ENCODE data around the gene POTEG. TPM values are rescaled to one million over a fixed set of nuclear protein-coding genes. Genes with fewer than 3 reads are reported as not detected.
"Not testable (repeated sequence)": the region's sequence is repeated elsewhere in the genome, so short reads cannot be mapped to it uniquely, and the experiment has no call there.

POTEG gene
- total RNA-seq, 1 experiment from 2014 or later = not detected

DNA sequence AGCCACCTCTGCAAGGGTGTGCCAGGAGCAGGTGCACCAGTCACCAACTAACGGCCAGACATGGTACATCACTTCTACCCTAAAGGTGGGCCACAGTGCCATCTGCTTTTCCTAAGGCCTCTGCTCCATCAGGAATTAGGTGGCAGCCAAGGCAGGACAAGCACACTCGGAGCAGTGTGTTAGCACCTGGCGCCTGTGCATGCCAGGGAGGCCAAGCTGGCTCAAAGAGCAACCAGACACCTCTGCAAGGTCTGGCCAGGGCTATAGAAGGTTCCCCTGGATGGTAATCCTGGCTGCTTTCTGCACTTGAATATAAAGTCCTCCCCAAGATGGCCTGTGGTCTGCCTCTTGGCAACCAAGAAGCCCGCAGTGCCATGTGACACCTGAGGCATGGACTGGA lies 45.4 kb downstream of the POTEG start:
- H3K27me3 ChIP-seq (replicated peaks; ENCODE audit: insufficient read depth, low read depth, low read length, poor library complexity); CTCF ChIA-PET; intact Hi-C loops (cut with micrococcal nuclease; ENCODE audit: unreplicated experiment); H3K27ac ChIP-seq (ENCODE audit: low read depth, low read length, poor library complexity, severe bottlenecking); POLR2A ChIA-PET (ENCODE audit: low non-redundant PET); H3K36me3 ChIP-seq (ENCODE audit: insufficient read depth, low read length, poor library complexity, severe bottlenecking); DNase-seq (ENCODE audit: low spot score); H3K9me3 ChIP-seq (ENCODE audit: low read depth, low read length, poor library complexity, severe bottlenecking); H3K4me3 ChIP-seq (ENCODE audit: low read depth, low read length, poor library complexity, severe bottlenecking); H3K4me1 ChIP-seq (ENCODE audit: insufficient read depth, low read length, poor library complexity, severe bottlenecking); BruUV-seq (replicated peaks): not testable (repeated sequence)

DNA sequence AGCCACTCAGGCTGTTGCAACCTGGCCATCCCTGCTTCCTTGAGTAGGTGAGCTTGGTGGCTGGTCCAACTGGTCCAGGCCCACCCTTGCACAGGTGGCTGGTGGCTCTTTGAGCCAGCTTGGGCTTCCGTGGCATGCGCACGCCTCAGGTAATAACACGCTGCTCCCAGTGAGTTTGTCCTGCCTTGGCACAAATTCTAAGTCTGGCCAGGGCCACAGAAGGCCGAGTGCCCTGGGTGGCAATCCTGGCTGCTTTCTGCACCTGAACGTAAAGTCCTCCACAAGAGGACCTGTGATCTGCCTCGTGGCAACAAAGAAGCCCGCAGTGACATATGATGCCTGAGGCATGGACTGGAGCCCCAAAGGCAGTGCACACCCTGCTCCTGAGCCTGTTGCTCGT lies 47.1 kb downstream of the POTEG start:
- H3K4me3 ChIP-seq (ENCODE audit: low read depth, low read length, poor library complexity, severe bottlenecking); H3K27me3 ChIP-seq (replicated peaks; ENCODE audit: insufficient read depth, low read depth, low read length, poor library complexity); BruUV-seq (replicated peaks); H3K36me3 ChIP-seq (ENCODE audit: insufficient read depth, low read length, poor library complexity, severe bottlenecking); intact Hi-C loops (cut with micrococcal nuclease; ENCODE audit: unreplicated experiment); H3K27ac ChIP-seq (ENCODE audit: low read depth, low read length, poor library complexity, severe bottlenecking); POLR2A ChIA-PET (ENCODE audit: low non-redundant PET); DNase-seq (ENCODE audit: low spot score); H3K4me1 ChIP-seq (ENCODE audit: insufficient read depth, low read length, poor library complexity, severe bottlenecking); H3K9me3 ChIP-seq (ENCODE audit: low read depth, low read length, poor library complexity, severe bottlenecking); CTCF ChIA-PET: not testable (repeated sequence)

DNA sequence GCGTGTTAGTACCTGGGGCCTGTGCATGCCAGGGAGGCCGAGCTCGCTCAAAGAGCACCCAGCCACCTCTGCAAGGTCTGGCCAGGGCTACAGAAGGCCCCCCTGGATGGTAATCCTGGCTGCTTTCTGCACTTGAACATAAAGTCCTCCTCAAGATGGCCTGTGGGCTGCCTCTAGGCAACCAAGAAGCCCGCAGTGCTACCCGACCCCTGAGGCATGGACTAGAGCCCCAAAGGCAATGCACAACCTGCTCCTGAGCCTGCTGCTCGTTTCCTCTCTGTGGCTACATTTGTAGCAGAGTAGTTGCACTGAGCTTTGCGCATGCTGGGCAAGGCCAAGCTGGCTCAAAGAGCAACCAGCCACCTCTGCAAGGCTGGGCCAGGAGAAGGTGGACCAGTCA lies 47.8 kb downstream of the POTEG start:
- H3K36me3 ChIP-seq (ENCODE audit: insufficient read depth, low read length, poor library complexity, severe bottlenecking); DNase-seq (ENCODE audit: low spot score); BruUV-seq (replicated peaks); POLR2A ChIA-PET (ENCODE audit: low non-redundant PET); H3K4me3 ChIP-seq (ENCODE audit: low read depth, low read length, poor library complexity, severe bottlenecking); intact Hi-C loops (cut with micrococcal nuclease; ENCODE audit: unreplicated experiment); CTCF ChIA-PET; H3K27ac ChIP-seq (ENCODE audit: low read depth, low read length, poor library complexity, severe bottlenecking); H3K4me1 ChIP-seq (ENCODE audit: insufficient read depth, low read length, poor library complexity, severe bottlenecking); H3K9me3 ChIP-seq (ENCODE audit: low read depth, low read length, poor library complexity, severe bottlenecking); H3K27me3 ChIP-seq (replicated peaks; ENCODE audit: insufficient read depth, low read depth, low read length, poor library complexity): not testable (repeated sequence)

DNA sequence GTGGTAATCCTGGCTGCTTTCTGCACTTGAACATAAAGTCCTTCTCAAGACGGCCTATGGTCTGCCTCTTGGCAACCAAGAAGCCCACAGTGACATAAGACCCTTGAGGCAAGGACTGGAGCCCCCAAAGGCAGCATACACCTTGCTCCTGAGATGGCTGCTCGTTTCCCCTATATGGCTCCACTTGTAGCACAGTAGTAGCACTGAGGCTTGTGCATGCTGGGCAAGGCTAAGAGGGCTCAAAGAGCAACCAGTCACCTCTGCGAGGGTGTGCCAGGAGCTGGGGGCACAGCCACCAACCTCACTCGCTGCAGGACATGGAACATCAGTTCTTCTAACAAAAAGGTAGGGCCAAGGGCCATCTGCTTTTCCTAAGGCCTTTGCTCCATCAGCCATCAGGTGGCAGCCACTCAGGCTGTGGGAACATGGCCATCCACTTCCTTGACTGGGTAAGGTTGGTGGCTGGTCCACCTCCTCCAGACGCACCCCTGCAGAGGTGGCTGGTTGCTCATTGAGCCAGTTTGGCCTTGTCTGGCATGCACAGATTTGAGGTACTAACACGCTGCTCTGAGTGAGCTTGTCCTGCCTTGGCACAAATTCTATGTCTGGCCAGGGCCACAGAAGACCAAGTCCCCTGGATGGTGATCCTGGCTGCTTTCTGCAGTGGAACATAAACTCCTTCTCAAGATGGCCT lies 49.9 kb downstream of the POTEG start:
- H3K9me3 ChIP-seq (ENCODE audit: low read depth, low read length, poor library complexity, severe bottlenecking); H3K27ac ChIP-seq (ENCODE audit: low read depth, low read length, poor library complexity, severe bottlenecking); POLR2A ChIA-PET (ENCODE audit: low non-redundant PET); H3K27me3 ChIP-seq (replicated peaks; ENCODE audit: insufficient read depth, low read depth, low read length, poor library complexity); H3K36me3 ChIP-seq (ENCODE audit: insufficient read depth, low read length, poor library complexity, severe bottlenecking); DNase-seq (ENCODE audit: low spot score); H3K4me1 ChIP-seq (ENCODE audit: insufficient read depth, low read length, poor library complexity, severe bottlenecking); H3K4me3 ChIP-seq (ENCODE audit: low read depth, low read length, poor library complexity, severe bottlenecking); BruUV-seq (replicated peaks); intact Hi-C loops (cut with micrococcal nuclease; ENCODE audit: unreplicated experiment); CTCF ChIA-PET: not testable (repeated sequence)

DNA sequence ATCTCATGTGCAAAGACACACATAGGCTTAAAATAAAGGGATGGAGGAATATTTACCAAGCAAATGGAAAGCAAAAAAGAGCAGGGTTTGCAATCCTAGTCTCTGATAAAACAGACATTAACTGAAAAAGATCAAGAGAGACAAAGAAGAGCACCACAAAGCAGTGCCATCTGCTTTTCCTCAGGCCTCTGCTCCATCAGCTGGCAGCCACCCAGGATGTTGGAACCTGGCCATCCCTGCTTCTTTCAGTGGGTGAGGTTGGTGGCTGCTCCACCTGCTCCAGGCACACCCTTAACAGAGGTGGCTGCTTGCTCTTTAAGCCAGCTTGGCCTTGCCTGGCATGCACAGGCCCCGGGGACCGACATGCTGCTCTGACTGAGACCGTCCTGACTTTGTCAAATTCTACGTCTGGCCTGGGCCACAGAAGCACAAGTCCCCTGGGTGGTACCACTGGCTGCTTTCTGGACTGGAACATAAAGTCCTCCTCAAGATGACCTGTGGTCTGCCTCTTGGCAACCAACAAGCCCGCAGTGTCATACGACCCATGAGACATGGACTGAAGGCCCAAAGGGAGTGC lies 51.0 kb downstream of the POTEG start:
- BruUV-seq (replicated peaks); CTCF ChIA-PET; H3K27ac ChIP-seq (ENCODE audit: low read depth, low read length, poor library complexity, severe bottlenecking); H3K4me1 ChIP-seq (ENCODE audit: insufficient read depth, low read length, poor library complexity, severe bottlenecking); POLR2A ChIA-PET (ENCODE audit: low non-redundant PET); H3K9me3 ChIP-seq (ENCODE audit: low read depth, low read length, poor library complexity, severe bottlenecking); intact Hi-C loops (cut with micrococcal nuclease; ENCODE audit: unreplicated experiment); H3K27me3 ChIP-seq (replicated peaks; ENCODE audit: insufficient read depth, low read depth, low read length, poor library complexity); H3K36me3 ChIP-seq (ENCODE audit: insufficient read depth, low read length, poor library complexity, severe bottlenecking); H3K4me3 ChIP-seq (ENCODE audit: low read depth, low read length, poor library complexity, severe bottlenecking); DNase-seq (ENCODE audit: low spot score): not testable (repeated sequence)

DNA sequence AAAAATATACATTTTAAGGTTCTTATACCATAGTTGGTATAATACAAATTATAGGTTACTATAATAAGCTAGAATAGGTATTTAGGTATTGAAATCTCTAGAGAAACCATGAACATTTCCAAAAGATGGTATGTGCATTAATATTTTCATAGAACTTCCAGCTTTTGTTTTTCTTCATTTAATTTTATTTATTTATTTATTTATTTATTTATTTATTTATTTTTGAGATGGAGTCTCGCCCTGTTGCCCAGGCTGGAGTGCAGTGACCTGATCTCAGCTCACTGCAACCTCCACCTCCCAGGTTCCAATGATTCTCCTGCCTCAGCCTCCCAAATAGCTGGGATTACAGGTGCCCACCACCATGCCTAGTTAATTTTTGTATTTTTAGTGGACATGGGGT lies 54.0 kb downstream of the POTEG start:
- H3K27me3 ChIP-seq (replicated peaks; ENCODE audit: insufficient read depth, low read depth, low read length, poor library complexity); DNase-seq (ENCODE audit: low spot score); H3K9me3 ChIP-seq (ENCODE audit: low read depth, low read length, poor library complexity, severe bottlenecking); H3K4me3 ChIP-seq (ENCODE audit: low read depth, low read length, poor library complexity, severe bottlenecking); CTCF ChIA-PET; H3K27ac ChIP-seq (ENCODE audit: low read depth, low read length, poor library complexity, severe bottlenecking); H3K36me3 ChIP-seq (ENCODE audit: insufficient read depth, low read length, poor library complexity, severe bottlenecking); POLR2A ChIA-PET (ENCODE audit: low non-redundant PET); intact Hi-C loops (cut with micrococcal nuclease; ENCODE audit: unreplicated experiment); BruUV-seq (replicated peaks); H3K4me1 ChIP-seq (ENCODE audit: insufficient read depth, low read length, poor library complexity, severe bottlenecking): not testable (repeated sequence)

DNA sequence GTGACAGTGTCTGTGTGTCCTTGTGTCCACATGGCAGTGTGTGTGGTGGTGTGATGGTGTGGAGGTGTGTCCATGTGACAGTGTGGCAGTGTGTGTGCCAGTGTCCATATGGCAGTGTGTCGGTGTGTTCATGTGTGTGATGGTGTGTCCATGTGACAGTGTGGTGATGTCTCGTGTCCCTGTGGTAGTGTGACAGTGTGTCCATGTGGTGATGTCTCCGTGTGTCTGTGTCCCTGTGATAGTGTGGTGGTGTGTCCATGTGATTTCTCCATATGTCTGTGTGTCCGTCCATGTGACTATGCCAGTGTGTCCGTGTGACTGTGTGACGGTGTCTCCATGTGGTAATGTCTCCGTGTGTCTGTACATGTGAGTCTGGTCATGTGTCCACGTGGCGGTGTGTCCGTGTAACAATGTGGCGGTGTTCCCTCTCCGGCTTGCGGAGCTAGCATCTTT lies 59.7 kb downstream of the POTEG start:
- H3K9me3 ChIP-seq (ENCODE audit: low read depth, low read length, poor library complexity, severe bottlenecking) = peaks cover 10% of the 10 kb centered on the region
- H3K36me3 ChIP-seq (ENCODE audit: insufficient read depth, low read length, poor library complexity, severe bottlenecking); BruUV-seq (replicated peaks); DNase-seq (ENCODE audit: low spot score); H3K27me3 ChIP-seq (replicated peaks; ENCODE audit: insufficient read depth, low read depth, low read length, poor library complexity); H3K4me1 ChIP-seq (ENCODE audit: insufficient read depth, low read length, poor library complexity, severe bottlenecking); H3K27ac ChIP-seq (ENCODE audit: low read depth, low read length, poor library complexity, severe bottlenecking); CTCF ChIA-PET; POLR2A ChIA-PET (ENCODE audit: low non-redundant PET); H3K4me3 ChIP-seq (ENCODE audit: low read depth, low read length, poor library complexity, severe bottlenecking); intact Hi-C loops (cut with micrococcal nuclease; ENCODE audit: unreplicated experiment): not testable (repeated sequence)
